C4-2B (cell line): ENCODE results near the gene CHIA.

Experiments
- ZFX ChIP-seq: fragments of 450-650 bp; IDR thresholded peaks from 2 replicates; pipeline ENCODE4 v1.6.1; 2017
- TF ChIP-seq, protein P1 (sequence below): fragments of 450-650 bp; conservative IDR thresholded peaks from 2 replicates; pipeline ENCODE4 v1.5.1; 2017; ENCODE audit warnings: mild to moderate bottlenecking

DNA sequence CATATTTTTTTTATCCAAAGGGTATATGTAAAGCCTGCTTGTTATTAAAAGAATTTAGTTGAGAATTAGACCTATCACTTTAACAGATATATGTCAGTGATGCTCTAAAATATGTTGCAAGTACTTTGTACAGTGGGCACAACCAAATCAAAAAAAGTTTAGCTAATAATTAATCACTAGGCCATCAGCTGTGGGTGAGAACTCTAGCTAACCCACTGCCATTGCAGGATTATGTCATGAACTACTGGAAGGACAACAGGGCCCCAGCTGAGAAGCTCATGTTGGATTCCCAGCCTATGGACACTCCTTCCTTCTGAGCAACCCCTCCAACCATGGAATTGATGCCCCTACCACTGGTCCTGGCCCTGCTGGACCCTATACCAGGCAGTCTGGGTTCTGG, 6.8 kb upstream of the CHIA start:
- TF ChIP-seq, protein P1, sequence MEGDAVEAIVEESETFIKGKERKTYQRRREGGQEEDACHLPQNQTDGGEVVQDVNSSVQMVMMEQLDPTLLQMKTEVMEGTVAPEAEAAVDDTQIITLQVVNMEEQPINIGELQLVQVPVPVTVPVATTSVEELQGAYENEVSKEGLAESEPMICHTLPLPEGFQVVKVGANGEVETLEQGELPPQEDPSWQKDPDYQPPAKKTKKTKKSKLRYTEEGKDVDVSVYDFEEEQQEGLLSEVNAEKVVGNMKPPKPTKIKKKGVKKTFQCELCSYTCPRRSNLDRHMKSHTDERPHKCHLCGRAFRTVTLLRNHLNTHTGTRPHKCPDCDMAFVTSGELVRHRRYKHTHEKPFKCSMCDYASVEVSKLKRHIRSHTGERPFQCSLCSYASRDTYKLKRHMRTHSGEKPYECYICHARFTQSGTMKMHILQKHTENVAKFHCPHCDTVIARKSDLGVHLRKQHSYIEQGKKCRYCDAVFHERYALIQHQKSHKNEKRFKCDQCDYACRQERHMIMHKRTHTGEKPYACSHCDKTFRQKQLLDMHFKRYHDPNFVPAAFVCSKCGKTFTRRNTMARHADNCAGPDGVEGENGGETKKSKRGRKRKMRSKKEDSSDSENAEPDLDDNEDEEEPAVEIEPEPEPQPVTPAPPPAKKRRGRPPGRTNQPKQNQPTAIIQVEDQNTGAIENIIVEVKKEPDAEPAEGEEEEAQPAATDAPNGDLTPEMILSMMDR = no peak
- TF ChIP-seq ZFX = no peak
